ENCODE measurements around the gene PLCZ1. TPM values are rescaled to one million over a fixed set of nuclear protein-coding genes. Genes with fewer than 3 reads are reported as not detected.

PLCZ1 gene
- total RNA-seq, 6 donors from 2014 or later: not detected

GRCh38 chr12:18643681-18644080 lies 94.1 kb downstream of the PLCZ1 start:
- Histone ChIP-seq H3K4me1 (no peaks in the 10 kb centered on the region), H3K9me3 (no peaks in the 10 kb centered on the region), H3K36me3 (no peaks in the 10 kb centered on the region), H3K27me3 (no peaks in the 10 kb centered on the region), H3K27ac (no peak overlapping the region), H3K4me3 (no peak overlapping the region)
- WGBS, 2 donors: 55 to 58% methylated on average over 5 of the region's 5 CpGs
- TF ChIP-seq CTCF (IDR thresholded peaks at IDR 0.05): no peak
- no peak for TF ChIP-seq POLR2A (IDR thresholded peaks at IDR 0.05)
- TF ChIP-seq POLR2AphosphoS5 (IDR thresholded peaks at IDR 0.05): no peak
- TF ChIP-seq EP300 (IDR thresholded peaks at IDR 0.05): no peak
- DNase-seq (no peak), ATAC-seq (ENCODE audit: low FRiP score in 2 of 2) (peak in 1 of 2 donors; percentile 82)

GRCh38 chr12:18640321-18640955 lies 97.4 kb downstream of the PLCZ1 start:
- Histone ChIP-seq H3K36me3 (no peaks in the 10 kb centered on the region), H3K4me3 (no peak overlapping the region), H3K27me3 (no peaks in the 10 kb centered on the region), H3K4me1 (no peaks in the 10 kb centered on the region), H3K9me3 (no peaks in the 10 kb centered on the region), H3K27ac (no peak overlapping the region)
- DNase-seq: no peak
- 83 to 87% methylated on average over 4 of the region's 4 CpGs for WGBS, 2 donors
- no peak for ATAC-seq (ENCODE audit: low FRiP score in 2 of 2)
- TF ChIP-seq EP300 (IDR thresholded peaks at IDR 0.05) (no peak), POLR2A (IDR thresholded peaks at IDR 0.05) (no peak), CTCF (IDR thresholded peaks at IDR 0.05) (no peak), POLR2AphosphoS5 (IDR thresholded peaks at IDR 0.05) (no peak)

GRCh38 chr12:18634382-18634781 lies 103.4 kb downstream of the PLCZ1 start:
- TF ChIP-seq POLR2A (IDR thresholded peaks at IDR 0.05) (no peak), CTCF (IDR thresholded peaks at IDR 0.05) (no peak), POLR2AphosphoS5 (IDR thresholded peaks at IDR 0.05) (no peak), EP300 (IDR thresholded peaks at IDR 0.05) (no peak)
- no peak for ATAC-seq (ENCODE audit: low FRiP score in 2 of 2)
- Histone ChIP-seq H3K27me3 (no peaks in the 10 kb centered on the region), H3K4me3 (no peak overlapping the region), H3K27ac (no peak overlapping the region), H3K9me3 (no peaks in the 10 kb centered on the region), H3K36me3 (no peaks in the 10 kb centered on the region), H3K4me1 (no peaks in the 10 kb centered on the region)
- WGBS, 2 donors: 75 to 77% methylated on average over 4 of the region's 4 CpGs
- no peak for DNase-seq

Other genes with a start within 250 kb of the PLCZ1 start
- not detected for gene CAPZA3, start 107 bp upstream of the PLCZ1 start, total RNA-seq

Data from upper lobe of left lung (tissue), 6 donors.